Astrocyte (in vitro differentiated cells and primary cell): ENCODE results near the gene SCAF8. TPM values are rescaled to one million over a fixed set of nuclear protein-coding genes. Genes with fewer than 3 reads are reported as not detected.

Experiments used
- DNase-seq: peaks from one replicate; pipeline ENCODE4 v3.0.0-alpha.2; 2010; ENCODE audit warnings: low read depth
- FAIRE-seq: peaks from 2 replicates; lab custom pipeline; 2011; peaks lifted over from hg19 to GRCh38; lab: Jason Lieb, UNC
- H2AFZ ChIP-seq: 2 replicates; pipeline ENCODE4 v1.6.0; 2012; ENCODE audit warnings: low read depth, low read length, inconsistent platforms
- H3K27ac ChIP-seq: 2 replicates; pipeline ENCODE4 v1.5.1; 2011; ENCODE audit warnings: low read depth, low read length, inconsistent platforms
- H3K27me3 ChIP-seq: 2 replicates; pipeline ENCODE4 v1.6.0; 2011; ENCODE audit warnings: low read length, inconsistent platforms; ENCODE audit not compliant: insufficient read depth
- H3K36me3 ChIP-seq: 2 replicates; pipeline ENCODE4 v1.5.1; 2011; ENCODE audit warnings: low read length, inconsistent platforms; ENCODE audit not compliant: insufficient read depth
- H3K4me1 ChIP-seq: 2 replicates; pipeline ENCODE4 v1.5.1; 2011; ENCODE audit warnings: low read length, inconsistent platforms; ENCODE audit not compliant: insufficient read depth
- H3K4me2 ChIP-seq: 2 replicates; pipeline ENCODE4 v1.6.0; 2012; ENCODE audit warnings: low read length, inconsistent platforms
- H3K4me3 ChIP-seq: 2 replicates; pipeline ENCODE4 v1.5.1; 2011; ENCODE audit warnings: low read depth, mild to moderate bottlenecking, low read length, inconsistent platforms; ENCODE audit not compliant: insufficient read depth
- H3K79me2 ChIP-seq: 2 replicates; pipeline ENCODE4 v1.6.0; 2012; ENCODE audit warnings: mild to moderate bottlenecking, low read length, inconsistent platforms; ENCODE audit not compliant: insufficient read depth
- H3K9ac ChIP-seq: 2 replicates; pipeline ENCODE4 v1.6.0; 2012; ENCODE audit warnings: mild to moderate bottlenecking, low read length, inconsistent platforms
- H3K9me3 ChIP-seq: 2 replicates; pipeline ENCODE4 v1.5.1; 2012; ENCODE audit warnings: low read depth, mild to moderate bottlenecking, low read length, inconsistent platforms; ENCODE audit not compliant: insufficient read depth
- H4K20me1 ChIP-seq: 2 replicates; pipeline ENCODE4 v1.6.0; 2012; ENCODE audit warnings: low read length, inconsistent platforms; ENCODE audit not compliant: insufficient read depth
- H3K27ac Mint-ChIP-seq: one replicate; pipeline ENCODE4 v1.8.0; 2021; ENCODE audit warnings: mild to moderate bottlenecking, mixed read lengths; ENCODE audit not compliant: unreplicated experiment
- H3K27me3 Mint-ChIP-seq: one replicate; pipeline ENCODE4 v1.8.0; 2021; ENCODE audit warnings: low read depth, mixed read lengths; ENCODE audit not compliant: unreplicated experiment
- H3K36me3 Mint-ChIP-seq: one replicate; pipeline ENCODE4 v1.8.0; 2021; ENCODE audit warnings: low read depth, mixed read lengths; ENCODE audit not compliant: unreplicated experiment
- H3K4me1 Mint-ChIP-seq: one replicate; pipeline ENCODE4 v1.8.0; 2021; ENCODE audit warnings: low read depth, mixed read lengths; ENCODE audit not compliant: unreplicated experiment
- H3K4me3 Mint-ChIP-seq: one replicate; pipeline ENCODE4 v1.8.0; 2021; ENCODE audit warnings: mild to moderate bottlenecking, moderate library complexity, mixed read lengths; ENCODE audit not compliant: unreplicated experiment
- H3K9me3 Mint-ChIP-seq: one replicate; pipeline ENCODE4 v1.8.0; 2021; ENCODE audit warnings: mild to moderate bottlenecking, mixed read lengths; ENCODE audit not compliant: unreplicated experiment
- EZH2 ChIP-seq: IDR thresholded peaks from 2 replicates; pipeline ENCODE4 v1.6.1; 2012; ENCODE audit warnings: mild to moderate bottlenecking, low read length, inconsistent platforms; ENCODE audit not compliant: insufficient read depth
- total RNA-seq: library from RNA; stranded (reverse); gene quantifications from 2 replicates; pipeline ENCODE4 v1.2.1, GENCODE V29; 2021
- TF ChIP-seq, protein P1 (sequence below): IDR thresholded peaks from 2 replicates; pipeline ENCODE4 v1.5.1; 2011; ENCODE audit warnings: low read depth, mild to moderate bottlenecking, inconsistent platforms, low read length, moderate library complexity; ENCODE audit not compliant: insufficient read depth

The SCAF8 gene
- total RNA-seq, 1 donor from 2014 or later, result 36.0 TPM

- H3K27ac Mint-ChIP-seq, result no peak overlapping the region
- H3K27ac ChIP-seq, result no peak overlapping the region
- H3K27me3 ChIP-seq, result no peaks in the 10 kb centered on the region
- H3K9me3 ChIP-seq, result no peaks in the 10 kb centered on the region
- peaks cover 23% of the 10 kb centered on the region for H3K36me3 ChIP-seq
- no peaks in the 10 kb centered on the region for H3K27me3 Mint-ChIP-seq
- no peak overlapping the region for H2AFZ ChIP-seq
- TF ChIP-seq EZH2, result no peak
- TF ChIP-seq, protein P1, sequence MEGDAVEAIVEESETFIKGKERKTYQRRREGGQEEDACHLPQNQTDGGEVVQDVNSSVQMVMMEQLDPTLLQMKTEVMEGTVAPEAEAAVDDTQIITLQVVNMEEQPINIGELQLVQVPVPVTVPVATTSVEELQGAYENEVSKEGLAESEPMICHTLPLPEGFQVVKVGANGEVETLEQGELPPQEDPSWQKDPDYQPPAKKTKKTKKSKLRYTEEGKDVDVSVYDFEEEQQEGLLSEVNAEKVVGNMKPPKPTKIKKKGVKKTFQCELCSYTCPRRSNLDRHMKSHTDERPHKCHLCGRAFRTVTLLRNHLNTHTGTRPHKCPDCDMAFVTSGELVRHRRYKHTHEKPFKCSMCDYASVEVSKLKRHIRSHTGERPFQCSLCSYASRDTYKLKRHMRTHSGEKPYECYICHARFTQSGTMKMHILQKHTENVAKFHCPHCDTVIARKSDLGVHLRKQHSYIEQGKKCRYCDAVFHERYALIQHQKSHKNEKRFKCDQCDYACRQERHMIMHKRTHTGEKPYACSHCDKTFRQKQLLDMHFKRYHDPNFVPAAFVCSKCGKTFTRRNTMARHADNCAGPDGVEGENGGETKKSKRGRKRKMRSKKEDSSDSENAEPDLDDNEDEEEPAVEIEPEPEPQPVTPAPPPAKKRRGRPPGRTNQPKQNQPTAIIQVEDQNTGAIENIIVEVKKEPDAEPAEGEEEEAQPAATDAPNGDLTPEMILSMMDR, result no peak
- no peaks in the 10 kb centered on the region for H3K9me3 Mint-ChIP-seq
- FAIRE-seq (no peak), DNase-seq (no peak)
- no peak overlapping the region for H3K4me3 Mint-ChIP-seq
- no peak overlapping the region for H3K9ac ChIP-seq
- no peak overlapping the region for H3K4me3 ChIP-seq
- peaks cover 3% of the 10 kb centered on the region for H3K36me3 Mint-ChIP-seq
- H3K4me1 ChIP-seq, result peaks cover 2% of the 10 kb centered on the region
- H4K20me1 ChIP-seq, result peaks cover 25% of the 10 kb centered on the region
- H3K79me2 ChIP-seq, result peaks cover 22% of the 10 kb centered on the region
- H3K4me1 Mint-ChIP-seq, result peaks cover 10% of the 10 kb centered on the region
- no peak overlapping the region for H3K4me2 ChIP-seq
These were observed 63.3 kb downstream of the SCAF8 start for GRCh38 chr6:154796484-154796883.

- Histone ChIP-seq H3K9ac (no peak overlapping the region), H3K27me3 (no peaks in the 10 kb centered on the region), H3K79me2 (peaks cover 25% of the 10 kb centered on the region), H2AFZ (no peak overlapping the region), H3K4me3 (no peak overlapping the region), H3K27ac (no peak overlapping the region), H3K4me2 (no peak overlapping the region), H4K20me1 (peaks cover 14% of the 10 kb centered on the region), H3K4me1 (no peaks in the 10 kb centered on the region), H3K9me3 (no peaks in the 10 kb centered on the region), H3K36me3 (peaks cover 25% of the 10 kb centered on the region)
- DNase-seq, result no peak
- H3K27me3 Mint-ChIP-seq, result no peaks in the 10 kb centered on the region
- no peak for FAIRE-seq
- H3K4me1 Mint-ChIP-seq, result peaks cover 2% of the 10 kb centered on the region
- no peak overlapping the region for H3K4me3 Mint-ChIP-seq
- H3K9me3 Mint-ChIP-seq, result no peaks in the 10 kb centered on the region
- H3K27ac Mint-ChIP-seq, result no peak overlapping the region
- TF ChIP-seq, protein P1, result no peak
- no peak for TF ChIP-seq EZH2
- H3K36me3 Mint-ChIP-seq, result peaks cover 3% of the 10 kb centered on the region
These were observed 64.6 kb downstream of the SCAF8 start for GRCh38 chr6:154797857-154798256.

DNA sequence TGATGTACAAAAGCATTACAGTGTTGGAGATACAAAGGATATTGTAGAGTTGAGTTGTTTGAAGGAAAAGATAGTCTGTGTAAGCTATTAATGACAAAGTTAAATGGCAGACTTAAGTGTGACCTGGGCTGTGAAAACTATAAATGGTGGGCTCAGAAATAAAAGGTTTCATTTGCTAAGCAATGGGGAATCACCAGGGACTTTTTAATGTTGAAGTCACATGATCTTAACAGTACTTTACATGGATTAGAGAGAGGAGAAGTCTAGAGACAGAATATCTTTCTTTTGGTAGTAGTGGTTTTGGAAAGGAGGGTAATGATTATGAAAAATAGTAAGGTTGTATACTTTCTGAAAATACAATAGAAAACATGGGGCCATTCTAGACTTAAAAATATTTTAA lies 67.1 kb downstream of the SCAF8 start:
- no peak for FAIRE-seq
- peaks cover 10% of the 10 kb centered on the region for H4K20me1 ChIP-seq
- no peak overlapping the region for H3K4me2 ChIP-seq

More for the DNA sequence above, 67.1 kb downstream of the SCAF8 start:
- H3K27ac ChIP-seq, result no peak overlapping the region
- no peaks in the 10 kb centered on the region for H3K27me3 ChIP-seq
- no peak overlapping the region for H3K4me3 ChIP-seq
- no peak overlapping the region for H3K9ac ChIP-seq
- H2AFZ ChIP-seq, result no peak overlapping the region
- peaks cover 3% of the 10 kb centered on the region for H3K36me3 Mint-ChIP-seq
- no peak overlapping the region for H3K27ac Mint-ChIP-seq
- peaks cover 11% of the 10 kb centered on the region for H3K36me3 ChIP-seq
- H3K27me3 Mint-ChIP-seq, result no peaks in the 10 kb centered on the region
- H3K9me3 ChIP-seq, result no peaks in the 10 kb centered on the region
- no peaks in the 10 kb centered on the region for H3K9me3 Mint-ChIP-seq
- peaks cover 2% of the 10 kb centered on the region for H3K4me1 Mint-ChIP-seq
- H3K4me3 Mint-ChIP-seq, result no peak overlapping the region
- TF ChIP-seq, protein P1, result no peak
- TF ChIP-seq EZH2, result no peak
- DNase-seq, result no peak
- no peaks in the 10 kb centered on the region for H3K4me1 ChIP-seq
- peaks cover 16% of the 10 kb centered on the region for H3K79me2 ChIP-seq
